Prostate gland (tissue), 2 donors: ENCODE results near the gene SV2B. TPM values are rescaled to one million over a fixed set of nuclear protein-coding genes. Genes with fewer than 3 reads are reported as not detected.

Source experiments
- DNase-seq: peaks from one replicate; pipeline ENCODE4 v3.0.0-alpha.2; 2019; ENCODE audit warnings: low spot score
- H3K27ac ChIP-seq, 2 donors: fragments of 200-600 bp; sonication (generic); 2 replicates each; pipeline ENCODE4 v1.5.1; 2017 to 2019
- H3K27me3 ChIP-seq: fragments of 200-600 bp; sonication (generic); replicated peaks from 2 replicates; pipeline ENCODE4 v1.5.1; 2019; ENCODE audit not compliant: insufficient read depth
- H3K36me3 ChIP-seq, 2 donors: fragments of 200-600 bp; sonication (generic); 1 replicate in 1 of 2; 2 replicates in 1 of 2; pipeline versions ENCODE4 v1.5.1 to v1.8.1; 2017 to 2019
- H3K4me1 ChIP-seq: fragments of 200-600 bp; sonication (generic); replicated peaks from 2 replicates; pipeline ENCODE4 v1.5.1; 2019
- H3K4me3 ChIP-seq, 2 donors: fragments of 200-600 bp; sonication (generic); 2 replicates each; pipeline ENCODE4 v1.5.1; 2017 to 2019
- H3K9me3 ChIP-seq: fragments of 200-600 bp; sonication (generic); 2 replicates; pipeline ENCODE4 v1.5.1; 2017
- CTCF ChIP-seq, 4 experiments: fragments of 200-600 bp in 2 of 4; fragments of 450-650 bp in 2 of 4; sonication (generic) in 2 of 4; IDR thresholded peaks; 1 replicate in 3 of 4; 2 replicates in 1 of 4; pipeline ENCODE4 v1.5.1; 2016 to 2019; ENCODE audit warnings: antibody characterized with exemption in 4 of 4, mild to moderate bottlenecking in 2 of 4, moderate library complexity in 2 of 4
- POLR2A ChIP-seq: fragments of 450-650 bp; IDR thresholded peaks from one replicate; pipeline ENCODE4 v1.6.1; 2016; ENCODE audit warnings: antibody characterized with exemption, mild to moderate bottlenecking
- POLR2AphosphoS5 ChIP-seq: sonication (generic); formaldehyde crosslinking; IDR thresholded peaks from one replicate; pipeline ENCODE4 v1.6.1; 2017; ENCODE audit warnings: antibody characterized with exemption
- WGBS: methylation state at CpG from one replicate; pipeline ENCODE4 v1.1.5; 2018; 5-methylcytosine and 5-hydroxymethylcytosine counted together
- intact Hi-C: fragments of 100-400 bp; cut with DNase I; formaldehyde crosslinking; loops from one replicate; pipeline ENCODE4 v1.14.2; 2022
- total RNA-seq, 2 donors: library from RNA; depleted of rRNA; stranded (reverse); fragments of >200 nt; gene quantifications; one replicate each; pipeline ENCODE4 v1.1.0, GENCODE V29; 2016

The SV2B gene
- total RNA-seq, 2 donors from 2014 or later, result 2.3 to 5.4 TPM

DNA sequence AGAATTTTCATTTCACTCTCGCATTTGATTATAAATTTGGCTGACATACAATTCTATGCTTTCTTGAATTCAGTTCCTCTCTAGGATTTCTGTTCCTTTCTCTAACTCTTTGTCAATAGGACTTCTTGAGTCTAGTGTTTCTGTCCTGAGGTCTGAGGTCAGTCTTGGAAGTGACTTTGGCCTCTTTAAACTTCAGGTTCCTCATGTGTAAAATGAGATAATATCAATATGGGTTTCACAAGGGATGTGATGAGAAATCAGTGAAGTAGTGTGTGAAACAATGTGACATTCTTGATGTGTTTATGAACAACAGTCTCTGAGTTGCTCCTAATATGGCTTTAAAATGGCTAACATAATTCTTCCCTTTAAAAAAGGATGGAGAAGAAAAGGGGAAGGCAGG lies 92.2 kb downstream of the SV2B start:
- no peaks in the 10 kb centered on the region for H3K27me3 ChIP-seq
- H3K4me1 ChIP-seq, result no peaks in the 10 kb centered on the region
- no peaks in the 10 kb centered on the region for H3K36me3 ChIP-seq
- 84% methylated on average over 1 of the region's 1 CpG for WGBS
- H3K9me3 ChIP-seq, result no peaks in the 10 kb centered on the region
- no peak overlapping the region for H3K27ac ChIP-seq
- no peak for DNase-seq
- intact Hi-C loops, result no loop called here
- no peak overlapping the region for H3K4me3 ChIP-seq
- TF ChIP-seq POLR2AphosphoS5 (no peak), CTCF (IDR thresholded peaks at IDR 0.05) (no peak), POLR2A (no peak)

- WGBS, result 76% methylated on average over 11 of the region's 11 CpGs
- Histone ChIP-seq H3K27ac (no peak overlapping the region), H3K4me3 (no peak overlapping the region), H3K9me3 (no peaks in the 10 kb centered on the region), H3K4me1 (no peaks in the 10 kb centered on the region), H3K27me3 (no peaks in the 10 kb centered on the region), H3K36me3 (no peaks in the 10 kb centered on the region)
- no peak for DNase-seq
- no peak for TF ChIP-seq CTCF (IDR thresholded peaks at IDR 0.05)
- TF ChIP-seq POLR2AphosphoS5, result no peak
- no peak for TF ChIP-seq POLR2A
- intact Hi-C loops, result no loop called here
Observed at GRCh38 chr15:91192690-91193377, 92.8 kb downstream of the SV2B start.

DNA sequence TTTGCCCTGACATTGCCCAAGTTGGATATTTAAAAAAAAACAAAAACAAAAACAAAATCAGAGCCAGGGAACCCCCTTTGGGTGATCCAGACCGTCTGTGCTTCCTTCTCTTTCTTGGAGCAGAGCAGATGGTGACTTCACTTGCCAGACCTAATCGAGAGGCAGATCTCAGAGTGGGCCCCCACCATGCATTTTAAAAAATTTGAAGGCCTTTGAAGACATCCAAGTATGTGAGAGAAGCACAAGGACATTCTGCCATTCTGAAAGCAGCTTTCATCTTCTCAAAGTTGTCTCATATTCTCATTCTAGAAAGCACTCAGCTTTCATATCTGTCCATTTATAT lies 93.3 kb downstream of the SV2B start:
- no peaks in the 10 kb centered on the region for H3K9me3 ChIP-seq
- DNase-seq, result no peak
- H3K27me3 ChIP-seq, result no peaks in the 10 kb centered on the region
- H3K27ac ChIP-seq, result no peak overlapping the region
- WGBS, result 48% methylated on average over 2 of the region's 2 CpGs
- no peaks in the 10 kb centered on the region for H3K36me3 ChIP-seq
- H3K4me3 ChIP-seq, result no peak overlapping the region
- no peak for TF ChIP-seq POLR2AphosphoS5
- H3K4me1 ChIP-seq, result no peaks in the 10 kb centered on the region
- intact Hi-C loops, result no loop called here

DNA sequence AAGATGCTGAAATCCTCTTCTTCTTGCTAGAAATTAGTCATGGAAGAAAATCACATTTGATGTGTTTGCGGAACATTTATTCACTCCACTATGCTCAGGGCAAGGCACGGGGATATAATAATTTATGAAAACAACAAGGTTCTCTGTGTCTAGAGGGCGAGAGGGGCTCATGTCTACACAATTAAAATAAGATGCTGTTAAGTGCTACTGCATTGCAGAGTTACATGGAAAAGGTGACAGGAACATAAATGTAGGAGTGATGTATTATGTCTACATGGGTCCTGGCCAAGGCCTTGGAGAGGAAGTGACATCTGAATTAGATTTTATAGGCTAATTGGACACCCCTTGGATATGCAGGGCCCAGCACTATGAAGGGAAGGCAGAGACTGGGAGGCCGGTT lies 96.1 kb downstream of the SV2B start:
- Histone ChIP-seq H3K27me3 (no peaks in the 10 kb centered on the region), H3K36me3 (no peaks in the 10 kb centered on the region), H3K4me3 (no peak overlapping the region), H3K4me1 (no peaks in the 10 kb centered on the region), H3K9me3 (no peaks in the 10 kb centered on the region), H3K27ac (no peak overlapping the region)
- DNase-seq, result no peak
- 85% methylated on average over 4 of the region's 4 CpGs for WGBS
- intact Hi-C loops, result no loop called here
- no peak for TF ChIP-seq POLR2AphosphoS5
- TF ChIP-seq POLR2A, result no peak
- no peak for TF ChIP-seq CTCF (IDR thresholded peaks at IDR 0.05)

GRCh38 chr15:91196768-91197167 lies 96.7 kb downstream of the SV2B start:
- no peaks in the 10 kb centered on the region for H3K9me3 ChIP-seq
- no peaks in the 10 kb centered on the region for H3K27me3 ChIP-seq
- no peak overlapping the region for H3K4me3 ChIP-seq
- TF ChIP-seq CTCF (IDR thresholded peaks at IDR 0.05) (no peak), POLR2AphosphoS5 (no peak), POLR2A (no peak)
- H3K36me3 ChIP-seq, result no peaks in the 10 kb centered on the region
- intact Hi-C loops, result no loop called here
- H3K4me1 ChIP-seq, result no peaks in the 10 kb centered on the region
- WGBS, result 38% methylated on average over 5 of the region's 5 CpGs
- DNase-seq, result no peak
- H3K27ac ChIP-seq, result no peak overlapping the region
